PC-9 (cell line): Measurements from ENCODE around the gene GMDS.

Experiments used
- CTCF ChIP-seq: fragments of 200-600 bp; sonication (generic); conservative IDR thresholded peaks from 2 replicates; pipeline ENCODE4 v1.6.1; 2017; ENCODE audit warnings: mixed run types, antibody characterized with exemption, mild to moderate bottlenecking, moderate library complexity
- EZH2 ChIP-seq: fragments of 200-600 bp; sonication (generic); IDR thresholded peaks from 2 replicates; pipeline ENCODE4 v1.8.0; 2017; ENCODE audit warnings: antibody characterized with exemption, low read depth

GRCh38 chr6:2016040-2016439 lies 229.4 kb downstream of the GMDS start:
- TF ChIP-seq CTCF: no peak
- TF ChIP-seq EZH2: no peak
